ENCODE data around the gene TEX52.
"Not testable (repeated sequence)": the region's sequence is repeated elsewhere in the genome, so short reads cannot be mapped to it uniquely, and the experiment has no call there.

TEX52 gene

DNA sequence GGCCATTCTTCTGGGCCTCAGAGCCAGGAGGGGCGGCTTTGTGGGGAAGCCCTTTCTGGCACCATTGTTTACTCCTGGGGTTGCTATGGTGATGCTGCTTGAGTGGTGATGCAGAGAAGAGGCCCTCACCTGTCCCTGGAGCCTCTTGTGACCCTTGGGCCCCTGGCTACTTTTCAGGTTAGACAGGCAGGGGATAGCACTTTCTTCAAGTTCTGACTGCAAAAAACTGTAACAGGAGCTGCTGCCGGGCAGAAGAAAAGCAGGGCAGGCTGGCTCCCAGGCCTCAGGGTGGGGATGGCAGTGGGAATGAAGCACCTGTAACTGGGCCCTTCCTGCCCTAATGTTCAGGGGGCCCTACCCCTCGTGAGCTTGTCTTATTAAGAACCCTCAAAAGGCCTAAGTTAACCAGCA is at the start of gene TEX52:
Gene TEX52 (minus strand): TSS at position 19 of the 411 bp plus-strand sequence. CDS start 13 bp downstream, at position 6.
- no peak for DNase-seq

DNA sequence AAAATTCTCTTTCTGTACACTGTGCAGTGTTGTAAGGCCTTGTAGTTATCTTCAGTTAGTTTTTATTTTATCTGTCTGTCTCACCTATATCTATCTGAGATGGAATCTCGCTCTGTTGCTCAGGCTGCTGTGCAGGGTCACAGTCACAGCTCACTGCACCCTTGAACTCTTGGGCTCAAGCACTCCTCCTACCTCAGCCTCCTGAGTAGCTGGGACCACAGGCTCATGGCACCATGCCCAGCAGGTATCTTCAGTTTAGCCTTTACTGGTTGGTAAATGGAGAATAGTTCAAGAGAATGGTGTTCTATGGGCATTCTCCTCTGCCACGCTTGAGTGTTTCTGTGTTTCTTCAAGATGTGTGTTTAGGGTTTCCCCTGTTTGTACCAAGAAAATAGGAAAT is 47.4 kb upstream of the TEX52 start:
- no peak for DNase-seq

DNA sequence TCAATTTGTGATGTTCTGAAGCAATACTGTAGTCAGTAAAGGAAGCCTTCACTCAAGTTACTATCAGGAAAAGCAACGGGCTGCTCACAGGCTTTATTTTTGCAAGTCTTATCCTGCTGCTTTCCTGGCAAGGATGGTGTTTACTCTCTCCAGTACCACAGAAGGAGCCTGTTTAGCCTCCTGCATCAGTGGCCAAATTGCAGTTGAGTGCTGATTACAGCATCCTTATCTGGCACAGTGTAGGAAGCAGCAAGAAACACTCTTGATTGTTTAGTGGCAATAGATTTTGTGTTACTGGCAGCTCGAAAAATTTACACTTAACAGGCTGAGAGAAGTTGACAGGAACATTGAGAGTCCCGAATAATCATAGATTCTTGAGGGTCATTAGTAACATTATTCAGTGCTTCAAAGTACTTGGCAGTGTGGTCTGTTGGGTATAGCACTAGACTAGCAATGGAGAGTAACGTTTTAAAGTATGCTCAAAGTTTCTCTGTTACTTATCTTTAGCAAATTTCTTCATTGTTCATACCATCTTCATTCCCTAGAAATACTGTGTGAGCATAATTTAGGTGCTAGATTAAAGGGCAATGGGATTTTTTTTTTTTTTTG is 45.5 kb upstream of the TEX52 start:
- DNase-seq = no peak

DNA sequence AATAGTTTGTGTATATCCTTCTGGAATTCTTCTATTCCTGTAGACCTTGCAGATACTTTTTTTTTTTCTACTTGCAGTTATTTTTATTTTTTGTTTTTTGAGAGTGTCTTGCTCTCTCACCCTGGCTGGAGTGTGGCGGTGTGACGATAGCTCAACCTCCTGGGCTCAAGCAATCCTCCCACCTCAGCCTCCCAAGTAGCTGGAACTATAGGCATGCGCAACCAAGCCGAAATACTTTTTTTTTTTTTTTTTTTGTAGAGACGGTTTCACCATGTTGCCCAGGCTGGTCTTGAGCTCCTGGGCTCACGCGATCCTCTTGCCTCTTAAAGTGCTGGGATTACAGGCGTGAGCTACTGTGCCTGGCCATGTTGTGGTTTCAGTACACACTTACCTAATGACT is 43.8 kb upstream of the TEX52 start:
- DNase-seq = no peak

DNA sequence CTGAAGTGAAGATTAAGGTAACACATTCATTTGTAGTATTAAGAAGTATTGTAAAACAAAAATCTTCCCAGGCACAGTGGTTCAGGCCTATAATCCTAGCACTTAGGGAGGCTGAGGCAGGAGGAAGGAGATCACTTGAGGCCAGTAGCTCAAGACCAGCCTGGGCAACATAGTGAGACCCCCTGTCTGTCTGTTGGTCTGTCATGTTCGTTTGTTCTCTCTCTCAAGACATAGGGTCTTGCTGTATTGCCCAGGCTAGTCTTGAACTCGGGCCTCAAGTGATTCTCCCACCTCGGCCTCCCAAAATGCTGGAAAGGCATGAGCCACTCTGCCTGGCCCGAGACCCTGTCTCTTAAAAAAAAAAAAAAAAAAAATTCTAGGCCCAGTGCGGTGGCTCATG is 40.6 kb upstream of the TEX52 start:
- no peak for DNase-seq

DNA sequence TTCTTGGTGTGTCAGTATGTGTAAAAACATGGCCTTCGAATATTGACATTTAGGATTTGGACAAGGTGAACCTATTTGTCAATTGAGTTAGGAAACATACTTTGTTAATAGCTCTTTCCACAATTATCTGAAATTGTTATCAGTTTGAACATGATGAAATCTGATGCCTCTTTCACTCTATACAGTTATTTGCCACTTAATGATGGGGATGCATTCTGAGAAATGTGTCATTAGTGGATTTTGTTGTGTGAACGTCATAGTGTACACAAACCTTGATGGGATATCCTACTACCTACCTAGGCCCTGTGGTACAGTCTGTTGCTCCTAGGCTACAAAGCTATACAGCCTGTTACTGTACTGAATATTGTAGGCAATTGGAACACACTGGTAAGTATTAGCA is 38.7 kb upstream of the TEX52 start:
- DNase-seq = no peak

DNA sequence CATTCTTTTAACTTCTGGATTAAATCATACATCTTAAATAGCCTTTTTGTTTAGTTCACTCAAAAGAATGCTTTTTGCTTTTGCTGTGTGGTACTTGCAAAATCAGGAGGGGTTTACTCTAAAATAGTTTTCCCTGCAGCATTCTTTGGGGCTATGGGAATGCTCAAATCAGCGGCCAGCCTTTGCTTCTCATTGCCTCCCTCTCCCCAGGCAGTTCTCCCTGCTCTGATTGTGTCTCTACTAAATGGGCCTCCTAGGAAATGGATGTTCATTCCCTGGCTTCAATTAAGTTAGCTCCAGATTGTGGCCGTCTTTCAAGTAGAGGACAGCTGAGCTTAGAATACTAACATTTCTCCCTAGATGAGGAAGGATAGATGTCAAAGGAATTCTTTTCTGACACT is 38.2 kb upstream of the TEX52 start:
- no peak for DNase-seq

DNA sequence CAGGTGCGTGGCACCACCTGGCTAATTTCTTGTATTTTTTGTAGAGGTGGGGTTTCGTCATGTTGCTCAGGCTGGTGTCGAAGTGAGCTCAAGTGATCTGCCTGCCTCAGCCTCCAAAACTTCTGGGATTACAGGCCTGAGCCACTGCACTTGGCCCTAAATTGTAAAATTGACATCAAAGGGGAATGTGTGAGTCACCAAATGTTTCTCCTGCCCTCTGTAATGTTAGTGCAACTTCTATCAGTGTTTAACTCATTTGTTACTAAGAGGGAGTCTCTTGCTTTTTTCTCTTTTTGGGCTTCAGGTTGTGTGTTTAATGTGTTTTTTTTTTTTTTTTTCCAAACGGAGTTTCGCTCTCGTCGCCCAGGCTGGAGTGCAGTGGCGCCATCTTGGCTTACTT is 36.2 kb upstream of the TEX52 start:
- no peak for DNase-seq

DNA sequence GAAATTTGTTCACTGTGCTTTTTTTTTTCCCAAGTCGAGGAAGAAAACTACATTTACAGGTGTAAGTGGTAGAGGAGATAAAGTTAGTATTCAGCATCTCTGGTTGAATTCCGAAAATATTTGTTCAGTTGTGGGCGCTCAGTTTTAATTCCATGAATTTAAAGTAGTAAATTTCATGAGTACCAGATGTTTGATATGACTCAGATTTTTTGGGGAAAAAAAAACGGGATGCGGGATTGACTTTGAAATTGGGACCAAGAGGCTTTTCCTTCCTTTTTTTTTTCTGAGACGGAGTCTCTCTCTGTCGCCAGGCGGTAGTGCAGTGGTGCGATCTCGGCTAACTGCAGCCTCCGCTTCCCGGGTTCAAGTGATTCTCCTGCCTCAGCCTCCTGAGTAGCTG is 35.4 kb upstream of the TEX52 start:
- DNase-seq = no peak

DNA sequence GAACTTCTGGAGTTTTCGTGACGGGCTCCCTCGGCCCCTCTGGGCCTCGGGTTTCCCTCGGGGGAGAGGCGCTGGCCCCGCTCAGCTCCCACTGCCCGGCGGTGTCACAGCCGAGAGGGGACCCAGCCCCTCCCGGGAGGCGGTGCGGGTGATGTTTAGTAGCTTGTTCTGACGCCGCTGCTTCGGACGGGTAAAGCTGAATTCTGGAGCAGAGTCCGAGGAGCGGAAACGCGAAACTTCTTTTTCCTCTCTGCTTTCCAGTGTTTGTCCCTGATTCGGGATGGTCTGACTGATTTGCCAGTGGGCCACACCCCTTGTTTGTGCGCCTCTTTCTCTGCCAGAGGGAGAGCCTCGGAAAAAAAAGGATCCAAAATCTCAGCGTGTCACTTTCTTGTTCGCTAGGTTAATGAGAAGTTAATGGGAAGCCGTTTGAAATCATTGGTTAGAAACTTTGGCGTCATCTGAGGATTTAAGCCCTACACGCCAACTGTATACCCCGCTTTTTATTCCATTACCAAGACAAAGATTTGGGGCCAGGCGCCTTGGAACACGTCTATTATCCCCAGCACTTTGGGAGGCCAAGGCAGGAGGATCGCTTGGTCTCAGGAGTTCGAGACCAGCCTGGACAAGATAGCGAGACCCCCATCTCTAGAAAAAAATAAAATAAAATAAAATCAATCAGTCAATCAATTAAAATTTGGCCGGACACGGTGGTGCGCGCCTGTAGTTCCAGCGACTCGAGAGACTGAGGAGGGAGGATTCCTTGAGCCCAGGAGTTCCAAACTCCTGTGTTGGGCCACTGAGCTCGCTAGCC is 34.6 kb upstream of the TEX52 start:
- DNase-seq = no peak

DNA sequence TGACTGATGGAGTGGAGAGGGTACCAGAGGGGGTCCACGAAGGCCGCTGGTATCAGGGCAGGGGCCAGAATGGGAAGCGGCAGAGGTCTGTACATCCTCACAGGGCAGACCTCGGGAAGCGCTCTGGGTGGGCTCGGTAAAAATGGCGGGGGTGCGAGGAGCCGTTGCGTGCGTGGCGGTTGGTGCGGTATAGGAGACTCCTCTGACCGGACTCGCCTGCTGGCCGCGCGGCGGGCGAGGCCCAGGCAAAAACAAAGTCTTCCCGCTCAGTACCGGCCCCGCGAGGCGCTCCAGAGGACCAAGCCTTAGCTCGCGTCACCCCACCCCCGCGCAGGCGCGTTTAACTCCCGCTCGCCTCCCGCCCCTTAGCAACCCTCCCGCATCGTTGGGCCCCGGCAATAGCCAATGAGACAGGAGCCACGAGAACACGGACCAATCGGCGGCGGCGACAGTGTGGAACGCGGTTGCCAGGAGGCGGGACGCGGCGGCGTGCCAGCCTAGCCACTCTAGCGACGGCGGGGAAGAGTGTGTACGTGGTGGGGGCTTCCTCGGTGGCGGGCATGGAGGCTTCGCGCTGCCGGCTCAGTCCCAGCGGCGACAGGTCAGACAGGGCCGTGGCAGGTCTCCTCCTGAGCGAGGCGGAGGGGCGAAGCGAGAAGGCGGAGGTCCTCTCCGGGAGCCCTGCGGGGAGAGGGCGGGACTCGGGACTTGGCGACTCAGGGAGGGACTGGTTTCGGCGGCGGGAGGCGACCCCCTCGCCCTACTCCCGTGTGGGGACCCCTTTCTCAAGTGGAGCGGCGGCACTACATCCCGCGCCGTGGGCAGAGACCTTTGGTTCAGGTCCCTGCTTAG is 33.8 kb upstream of the TEX52 start, which contains the start of gene TULP3:
Gene TULP3 (plus strand): TSS at position 504 of the 852 bp plus-strand sequence. CDS start 57 bp downstream, at position 561.
- DNase-seq = peak; percentile 92 to 94

DNA sequence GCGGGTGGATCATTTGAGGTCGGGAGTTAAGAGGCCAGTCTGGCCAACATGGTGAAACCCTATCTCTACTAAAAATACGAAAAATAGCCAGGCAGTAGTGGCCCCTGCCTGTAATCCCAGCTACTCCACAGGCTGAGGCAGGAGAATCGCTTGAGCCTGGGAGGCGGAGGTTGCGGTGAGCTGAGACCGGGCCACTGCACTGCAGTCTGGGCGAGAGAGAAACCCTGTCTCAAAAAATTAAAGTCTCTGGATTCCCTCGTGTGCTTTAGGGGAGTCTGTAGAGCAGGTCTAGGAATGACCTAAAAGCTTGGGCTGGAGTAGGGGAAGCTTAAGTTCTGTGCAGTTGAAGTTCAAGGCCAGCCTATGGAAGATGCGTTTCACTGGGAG is 33.2 kb upstream of the TEX52 start:
- DNase-seq = no peak

DNA sequence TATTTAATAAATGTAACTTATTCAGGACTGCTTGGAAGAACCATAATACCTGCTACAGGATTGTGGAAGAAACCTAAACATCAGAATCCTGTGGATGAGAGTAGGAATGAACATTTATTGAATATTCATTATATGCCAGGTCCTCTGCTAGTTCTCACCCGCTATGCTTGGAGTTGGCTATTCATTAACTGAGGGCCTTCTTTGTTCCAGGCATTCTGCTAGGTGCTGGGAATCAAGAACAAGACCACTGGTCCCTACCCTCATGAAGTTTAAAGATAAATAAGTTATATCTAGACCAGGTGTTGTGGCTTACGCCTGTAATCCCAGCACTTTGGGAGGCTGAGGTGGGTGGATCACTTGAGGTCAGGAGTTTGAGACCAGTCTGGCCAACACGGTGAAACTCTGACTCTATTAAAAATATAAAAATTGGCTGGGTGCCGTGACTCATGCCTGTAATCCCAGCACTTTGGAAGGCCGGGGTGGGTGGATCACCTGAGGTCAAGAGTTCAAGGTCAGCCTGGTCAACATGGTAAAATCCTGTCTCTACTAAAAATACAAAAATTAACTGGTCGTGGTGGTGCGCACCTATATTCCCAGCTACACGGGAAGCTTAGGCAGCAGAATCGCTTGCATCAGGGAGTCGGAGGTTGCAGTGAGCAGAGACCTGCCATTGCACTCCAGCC is 30.1 kb upstream of the TEX52 start:
- DNase-seq = no peak

DNA sequence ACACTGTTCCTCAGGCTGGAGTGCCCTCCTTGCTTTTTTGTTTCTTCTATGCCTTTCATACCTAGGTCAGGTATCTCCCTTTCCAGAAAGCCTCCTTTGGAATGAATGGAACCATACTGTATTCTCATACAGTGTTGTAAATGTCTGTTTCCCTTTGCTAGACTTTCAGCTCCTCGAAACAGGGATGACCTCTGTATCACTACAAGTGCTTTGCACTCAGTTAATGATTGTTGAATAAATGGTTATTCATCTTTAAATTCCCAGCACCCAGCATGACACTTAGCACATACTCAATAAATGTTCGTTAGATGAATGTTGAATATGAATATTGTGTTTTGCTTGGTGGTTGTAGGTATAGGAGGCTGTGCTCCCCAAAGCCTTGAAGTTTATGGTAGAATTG is 28.0 kb upstream of the TEX52 start:
- DNase-seq = no peak

DNA sequence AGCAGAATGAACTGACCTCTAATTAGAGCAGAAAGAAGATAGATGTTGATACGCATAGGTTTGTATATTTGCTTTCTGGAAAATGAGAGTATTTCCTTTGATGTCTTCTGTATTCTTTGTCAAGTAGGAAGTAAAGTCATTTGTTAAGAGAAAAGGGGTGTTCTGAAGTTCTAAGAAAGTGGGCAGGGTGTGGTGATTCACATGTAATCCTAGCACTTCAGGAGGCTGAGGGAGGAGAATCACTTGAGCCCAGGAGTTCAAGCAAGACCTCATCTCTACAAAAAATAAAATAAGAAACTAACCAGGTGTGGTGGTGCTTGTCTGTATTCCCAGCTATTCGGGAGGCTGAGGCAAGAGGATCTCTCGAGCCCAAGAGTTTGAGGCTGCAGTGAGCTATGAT is 23.0 kb upstream of the TEX52 start:
- no peak for DNase-seq

DNA sequence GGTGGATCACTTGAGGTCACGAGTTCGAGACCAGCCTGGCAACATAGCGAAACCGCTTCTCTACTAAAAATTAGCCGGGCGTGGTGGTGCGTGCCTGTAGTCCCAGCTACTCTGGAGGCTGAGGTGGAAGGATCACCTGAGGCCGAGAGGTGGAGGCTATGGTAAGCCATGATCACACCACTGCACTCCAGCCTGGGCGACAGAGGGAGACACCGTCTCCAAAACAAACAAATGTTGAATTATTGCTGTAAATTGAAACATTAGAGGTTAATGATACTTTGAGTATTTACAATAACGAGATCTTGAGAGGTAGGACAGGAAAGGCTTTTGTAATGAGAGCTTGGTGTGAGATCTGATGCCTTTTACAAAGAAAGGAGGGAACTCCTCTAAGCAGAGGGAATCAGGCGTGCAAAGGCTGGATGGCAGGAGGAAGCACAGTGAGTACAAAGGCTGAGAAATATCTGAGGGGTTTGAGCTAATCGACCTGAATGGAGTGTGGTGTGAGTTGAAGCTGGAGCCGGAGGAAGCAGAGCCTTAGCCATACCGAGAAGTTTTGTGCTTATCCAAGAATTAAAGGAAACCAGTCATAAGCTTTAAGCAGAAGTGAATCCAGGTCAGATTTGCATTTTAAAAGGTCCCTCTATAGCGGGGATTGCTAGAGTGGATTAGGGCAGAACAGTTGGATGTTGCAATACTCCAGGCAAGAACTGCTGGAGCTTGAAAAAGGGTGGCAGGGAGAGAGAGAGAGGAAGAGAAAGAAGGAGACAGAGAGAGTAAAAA is 21.3 kb upstream of the TEX52 start:
- peak; percentile 84 to 86 for DNase-seq

DNA sequence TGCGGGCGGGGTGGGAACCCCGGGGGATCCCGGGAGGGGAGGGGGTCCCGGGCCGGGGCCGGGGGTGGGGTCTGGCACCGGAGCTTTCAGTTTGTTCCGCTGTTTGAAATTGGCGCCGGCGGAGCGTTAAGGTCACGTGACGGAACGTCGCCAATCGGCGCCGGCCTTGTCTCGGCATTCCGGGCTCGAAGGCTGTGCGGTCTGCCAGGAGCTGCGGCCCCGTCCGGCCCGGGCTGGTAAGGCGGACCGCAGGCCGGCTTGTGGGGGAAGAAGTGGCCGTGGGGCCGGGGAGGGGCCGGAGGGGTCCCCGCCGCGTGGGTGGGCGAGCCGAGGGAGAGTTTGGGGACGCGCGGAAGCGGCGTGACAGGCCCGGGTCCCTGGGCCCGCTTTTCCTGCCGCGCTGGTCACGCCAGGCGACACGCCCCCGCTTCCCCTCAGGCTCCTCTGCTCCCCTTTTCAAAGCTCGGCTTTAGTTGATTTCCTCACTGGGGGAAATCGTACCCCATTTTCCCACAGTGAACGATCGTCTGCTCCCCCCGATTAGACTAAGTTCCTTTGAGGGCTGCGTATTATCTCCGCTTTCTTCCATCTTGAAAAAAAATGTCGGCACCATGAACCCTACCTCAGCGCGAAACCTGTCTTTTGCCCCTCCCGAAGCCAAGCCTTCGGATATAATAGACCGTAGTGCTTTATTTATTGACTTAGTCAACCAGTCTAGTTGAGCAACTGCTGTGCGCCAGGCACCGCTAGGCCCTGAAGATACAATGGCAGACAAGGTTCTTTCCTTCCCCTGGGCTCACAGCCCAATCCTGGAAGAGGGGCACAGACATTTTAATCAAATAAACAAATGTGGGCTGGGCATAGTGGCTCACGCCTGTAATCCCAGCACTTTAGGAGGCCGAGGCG is 20.5 kb upstream of the TEX52 start, which contains the start of the genes FOXM1 and RHNO1:
Gene FOXM1 (minus strand): TSS at position 128 of the 906 bp plus-strand sequence. CDS start 2,696 bp downstream, outside the sequence.
Gene RHNO1 (plus strand): TSS at position 177 of the 906 bp plus-strand sequence. CDS start 8,144 bp downstream, outside the sequence.
- peak; percentile 64 to 77 for DNase-seq

DNA sequence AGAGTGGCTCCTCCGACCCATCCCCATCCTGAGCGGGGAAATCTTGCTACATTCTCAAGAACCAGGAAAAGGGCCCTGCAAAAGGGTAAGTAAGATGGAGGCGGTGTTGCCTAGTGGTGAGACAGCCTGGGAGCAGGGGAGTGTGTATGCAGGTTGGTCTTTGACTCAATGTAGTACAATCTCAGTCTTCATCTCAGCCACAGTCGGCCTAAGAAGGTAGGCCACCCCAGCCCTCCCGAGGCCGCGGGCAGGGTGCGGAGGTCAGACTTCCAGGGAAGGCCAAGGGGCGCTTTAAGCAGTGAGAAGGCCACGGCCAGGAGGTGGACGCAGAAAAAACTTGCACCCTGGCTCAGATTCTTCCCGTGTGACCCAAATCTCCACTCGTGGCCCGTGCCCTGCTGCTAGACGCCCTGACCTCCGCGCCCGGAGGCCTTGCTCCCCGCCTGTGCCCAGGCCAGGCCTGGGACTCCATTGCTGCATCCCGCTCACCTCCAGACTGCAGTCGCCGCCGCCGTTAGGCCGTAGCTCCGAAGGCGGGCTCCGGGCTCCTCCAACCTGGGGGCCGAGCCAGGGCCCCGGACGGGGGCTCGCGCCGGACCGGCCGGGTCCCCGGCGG is 19.7 kb upstream of the TEX52 start:
- peak; percentile 6 to 42 for DNase-seq

DNA sequence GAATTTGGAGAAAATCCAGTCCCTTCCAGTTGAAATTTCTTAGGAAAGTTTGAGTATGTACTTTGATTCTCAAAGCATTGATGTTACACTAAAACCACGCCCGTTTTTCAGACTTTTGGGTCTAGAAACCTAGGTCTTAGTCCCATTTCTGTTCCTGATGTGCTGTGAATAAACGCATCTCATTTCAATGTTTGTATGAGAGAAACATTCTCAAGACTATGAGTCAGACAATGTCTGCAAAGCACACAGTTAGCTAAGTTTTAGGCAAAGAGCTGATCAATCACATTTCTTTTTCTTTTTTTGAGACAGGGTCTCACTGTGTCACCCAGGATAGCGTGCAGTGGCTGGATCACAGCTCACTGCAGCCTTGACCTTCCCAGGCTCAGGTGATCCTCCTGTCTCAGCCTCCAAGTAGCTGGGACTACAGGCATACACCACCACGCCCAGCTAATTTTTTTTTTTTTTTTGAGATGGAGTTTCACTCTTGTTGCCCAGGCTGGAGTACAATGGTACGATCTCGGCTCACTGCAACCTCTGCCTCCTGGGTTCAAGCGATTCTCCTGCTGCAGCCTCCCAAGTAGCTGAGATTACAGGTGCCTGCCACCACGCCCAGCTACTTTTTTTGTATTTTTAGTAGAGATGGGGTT is 12.3 kb upstream of the TEX52 start:
- not testable (repeated sequence) for DNase-seq

DNA sequence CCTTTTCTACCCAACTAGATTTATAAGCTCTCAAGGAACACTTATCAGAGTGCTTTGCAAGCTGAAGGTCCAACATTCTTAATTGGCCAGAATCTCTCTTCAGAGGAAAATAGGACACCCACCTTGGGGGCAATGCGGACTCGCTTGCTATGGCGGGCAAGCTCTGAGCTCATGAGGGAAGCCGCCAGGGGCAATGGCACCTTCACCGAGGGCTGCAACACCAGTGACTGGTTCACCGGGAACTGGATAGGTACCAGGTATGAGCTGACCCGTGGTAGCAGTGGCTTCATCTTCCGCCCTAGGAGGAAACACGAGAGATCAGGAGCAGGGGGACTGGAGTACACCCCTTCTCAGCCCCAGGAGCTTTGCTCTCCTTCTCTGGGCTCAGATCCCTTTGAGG is 7.4 kb upstream of the TEX52 start:
- DNase-seq = no peak
